SU-DHL-6 (cell line): ENCODE measurements around the gene CNDP1.

Source experiments
- CTCF ChIP-seq: fragments of 200-600 bp; sonication (generic); IDR thresholded peaks from one replicate; pipeline ENCODE4 v1.5.1; 2017; ENCODE audit warnings: antibody characterized with exemption, mild to moderate bottlenecking, low read length, moderate library complexity; ENCODE audit not compliant: insufficient read depth, poor library complexity, severe bottlenecking
- EZH2phosphoT487 ChIP-seq: fragments of 200-600 bp; sonication (generic), shearing (Covaris generic); conservative IDR thresholded peaks from 2 replicates; pipeline ENCODE4 v1.6.1; 2018; ENCODE audit warnings: mild to moderate bottlenecking, antibody characterized with exemption, low read length, moderate library complexity, mixed read lengths

- no peak for TF ChIP-seq CTCF
- TF ChIP-seq EZH2phosphoT487 = no peak
Measured at GRCh38 chr18:74500372-74500771, 33.9 kb upstream of the CNDP1 start.
